Measurements from ENCODE around the gene AIMP2. TPM values are rescaled to one million over a fixed set of nuclear protein-coding genes. Genes with fewer than 3 reads are reported as not detected.
A peak's percentile ranks its signal among the peaks of the same experiment; 100 is the strongest.
"Not testable (repeated sequence)": the region's sequence is repeated elsewhere in the genome, so short reads cannot be mapped to it uniquely, and the experiment has no call there.

AIMP2 gene
- total RNA-seq, 5 donors from 2014 or later (not counting 1 experiment from before 2014, with no cell fraction given), result 7.8 to 17.4 (median 14.1) TPM

GRCh38 chr7:5987061-5987460 is 22.0 kb upstream of the AIMP2 start:
- H3K9me3 ChIP-seq; H3K9me3 Mint-ChIP-seq; H3K27me3 ChIP-seq (replicated peaks in 1 of 2; ENCODE audit: control insufficient read depth in 2 of 2, extremely low read depth in 1 of 2, insufficient read depth in 2 of 2, low read length in 1 of 2); H3K27me3 Mint-ChIP-seq; H3K4me1 ChIP-seq (ENCODE audit: control insufficient read depth in 1 of 2, extremely low read depth in 1 of 2, insufficient read depth in 2 of 2, low read length in 2 of 2); DNase-seq; H3K27ac Mint-ChIP-seq; CTCF ChIA-PET; H3K4me1 Mint-ChIP-seq; H3K4me3 Mint-ChIP-seq; ATAC-seq (replicated peaks in 1 of 4); H3K4me3 ChIP-seq (ENCODE audit: control insufficient read depth in 1 of 2, extremely low read depth in 1 of 2, low read length in 1 of 2); H3K27ac ChIP-seq (ENCODE audit: low read length); POLR2A ChIA-PET: not testable (repeated sequence)
- peaks cover 31% of the 10 kb centered on the region for H3K36me3 Mint-ChIP-seq
- peaks cover 2 to 26% of the 10 kb centered on the region in 2 donors for H3K36me3 ChIP-seq (ENCODE audit: control insufficient read depth in 2 of 2, extremely low read depth in 1 of 2, insufficient read depth in 1 of 2, low read length in 1 of 2)
- WGBS (ENCODE audit: insufficient coverage), result 98% methylated on average over 12 of the region's 15 CpGs

GRCh38 chr7:5997210-5997808 is 11.8 kb upstream of the AIMP2 start:
- no CpG with 5 or more reads among the region's 10 CpGs for WGBS (ENCODE audit: insufficient coverage)
- no peaks in the 10 kb centered on the region for H3K9me3 ChIP-seq
- H3K4me1 ChIP-seq (ENCODE audit: control insufficient read depth in 1 of 2, extremely low read depth in 1 of 2, insufficient read depth in 2 of 2, low read length in 2 of 2), result no peaks in the 10 kb centered on the region
- Mint-ChIP-seq H3K9me3 (no peaks in the 10 kb centered on the region), H3K36me3 (peaks cover 23% of the 10 kb centered on the region), H3K4me1 (peaks cover 0 to 2% (median 0%) of the 10 kb centered on the region in 3 donors), H3K4me3 (no peak overlapping the region), H3K27me3 (no peaks in the 10 kb centered on the region), H3K27ac (no peak overlapping the region)
- ATAC-seq (replicated peaks in 1 of 4) (peak; percentile 43 to 71 (median 65)), DNase-seq (peak in 32 of 35 experiments; percentile 20 to 76 (median 45))
- CTCF ChIA-PET, result interaction anchor here (0.5 to 1.8 kb wide), 23 partner anchors 19 to 580 kb away, joined by 3 to 25 read pairs (median 5); no protein-coding TSS in a partner anchor
- H3K36me3 ChIP-seq (ENCODE audit: control insufficient read depth in 2 of 2, extremely low read depth in 1 of 2, insufficient read depth in 1 of 2, low read length in 1 of 2), result peaks cover 13 to 49% of the 10 kb centered on the region in 2 donors
- POLR2A ChIA-PET, result interaction anchor here (0.5 to 0.7 kb wide), 4 partner anchors 59 to 243 kb away, joined by 3 read pairs; no protein-coding TSS in a partner anchor
- H3K27ac ChIP-seq (ENCODE audit: low read length), result no peak overlapping the region
- no peaks in the 10 kb centered on the region for H3K27me3 ChIP-seq (replicated peaks in 1 of 2; ENCODE audit: control insufficient read depth in 2 of 2, extremely low read depth in 1 of 2, insufficient read depth in 2 of 2, low read length in 1 of 2)
- H3K4me3 ChIP-seq (ENCODE audit: control insufficient read depth in 1 of 2, extremely low read depth in 1 of 2, low read length in 1 of 2), result no peak overlapping the region

DNA sequence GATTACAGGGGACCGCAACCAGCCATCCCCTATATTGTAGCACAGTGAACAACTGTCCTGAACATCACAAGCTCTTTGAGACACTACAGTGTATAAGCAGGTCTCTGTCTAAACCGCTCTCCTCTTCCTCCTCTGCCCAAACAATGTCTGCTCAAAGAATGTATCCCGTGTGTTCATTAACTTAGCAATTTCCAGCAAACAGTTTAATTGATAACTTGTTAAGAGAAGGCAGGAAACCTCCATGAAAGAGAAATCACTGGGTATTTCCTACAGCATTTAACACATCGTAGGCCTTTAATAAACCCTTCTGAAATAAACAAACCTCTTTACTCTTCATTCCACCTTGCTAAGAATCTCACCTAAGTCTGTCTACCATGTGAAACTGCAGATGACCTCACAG is 1.7 kb upstream of the AIMP2 start:
- CTCF ChIA-PET, result interaction anchor here in 1 of 2 donors (0.6 kb wide), 1 partner anchor 231 kb away, joined by 3 read pairs; no protein-coding TSS in a partner anchor
- Mint-ChIP-seq H3K27me3 (no peaks in the 10 kb centered on the region), H3K4me1 (peaks cover 25 to 38% (median 29%) of the 10 kb centered on the region in 3 donors), H3K36me3 (peaks cover 11% of the 10 kb centered on the region), H3K9me3 (no peaks in the 10 kb centered on the region), H3K27ac (peak overlapping the region in 1 of 2 donors; percentile 29), H3K4me3 (peak overlapping the region; percentile 59 to 92 (median 64))
- peaks cover 2 to 8% of the 10 kb centered on the region in 2 donors for H3K36me3 ChIP-seq (ENCODE audit: control insufficient read depth in 2 of 2, extremely low read depth in 1 of 2, insufficient read depth in 1 of 2, low read length in 1 of 2)
- no peak overlapping the region for H3K27ac ChIP-seq (ENCODE audit: low read length)
- no peaks in the 10 kb centered on the region for H3K9me3 ChIP-seq
- 70% methylated on average over 2 of the region's 4 CpGs for WGBS (ENCODE audit: insufficient coverage)
- DNase-seq (no peak), ATAC-seq (replicated peaks in 1 of 4) (no peak)
- POLR2A ChIA-PET, result no interaction called here
- H3K4me1 ChIP-seq (ENCODE audit: control insufficient read depth in 1 of 2, extremely low read depth in 1 of 2, insufficient read depth in 2 of 2, low read length in 2 of 2), result peaks cover 9 to 17% of the 10 kb centered on the region in 2 experiments
- no peak overlapping the region for H3K4me3 ChIP-seq (ENCODE audit: control insufficient read depth in 1 of 2, extremely low read depth in 1 of 2, low read length in 1 of 2)
- no peaks in the 10 kb centered on the region for H3K27me3 ChIP-seq (replicated peaks in 1 of 2; ENCODE audit: control insufficient read depth in 2 of 2, extremely low read depth in 1 of 2, insufficient read depth in 2 of 2, low read length in 1 of 2)

DNA sequence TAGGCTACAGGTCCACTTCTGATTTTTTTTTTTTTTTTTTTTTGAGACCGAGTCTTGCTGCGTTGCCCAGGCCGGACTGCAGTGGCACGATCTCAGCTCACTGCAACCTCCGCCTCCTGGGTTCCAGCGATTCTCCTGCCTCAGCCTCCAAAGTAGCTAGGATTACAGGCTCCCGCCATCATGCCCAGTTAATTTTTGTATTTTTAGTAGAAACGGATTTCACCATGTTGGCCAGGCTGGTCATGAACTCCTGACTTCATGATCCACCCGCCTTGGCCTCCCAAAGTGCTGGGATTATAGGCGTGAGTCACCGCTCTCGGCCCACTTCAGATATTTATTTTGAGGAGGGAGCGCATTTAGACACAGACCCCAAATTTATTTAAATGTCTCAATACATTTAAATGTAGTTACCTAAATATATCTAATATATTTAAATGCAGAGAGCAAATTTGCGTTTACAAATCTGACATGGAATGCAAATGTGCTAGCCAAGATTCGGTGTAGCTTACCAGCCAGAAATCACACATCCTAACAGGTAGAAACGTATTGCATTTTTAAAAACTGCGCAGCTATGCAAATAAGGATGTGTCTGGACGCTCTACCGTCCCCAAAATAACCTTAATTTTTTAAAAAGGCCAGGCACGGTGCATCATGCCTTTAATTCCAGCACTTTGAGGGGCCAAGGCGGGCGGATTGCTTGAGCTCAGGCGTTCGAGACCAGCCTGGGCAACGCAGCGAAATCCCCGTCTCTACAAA is 1.1 kb upstream of the AIMP2 start:
- ATAC-seq (replicated peaks in 1 of 4); H3K36me3 ChIP-seq (ENCODE audit: control insufficient read depth in 2 of 2, extremely low read depth in 1 of 2, insufficient read depth in 1 of 2, low read length in 1 of 2); DNase-seq; H3K27me3 ChIP-seq (replicated peaks in 1 of 2; ENCODE audit: control insufficient read depth in 2 of 2, extremely low read depth in 1 of 2, insufficient read depth in 2 of 2, low read length in 1 of 2); H3K9me3 Mint-ChIP-seq; H3K27me3 Mint-ChIP-seq; H3K9me3 ChIP-seq; H3K27ac Mint-ChIP-seq: not testable (repeated sequence)
- H3K36me3 Mint-ChIP-seq, result peaks cover 13% of the 10 kb centered on the region
- ChIA-PET POLR2A (interaction anchor here (0.6 kb wide), 2 partner anchors 104 to 240 kb away, joined by 3 to 11 read pairs; no protein-coding TSS in a partner anchor), CTCF (interaction anchor here in 1 of 2 donors (0.6 to 1.2 kb wide), 2 partner anchors 99 to 231 kb away, joined by 3 to 4 read pairs; no protein-coding TSS in a partner anchor)
- peak overlapping the region; percentile 64 to 92 (median 90) for H3K4me3 Mint-ChIP-seq
- Histone ChIP-seq H3K27ac (ENCODE audit: low read length) (peak overlapping the region; percentile 83), H3K4me1 (ENCODE audit: control insufficient read depth in 1 of 2, extremely low read depth in 1 of 2, insufficient read depth in 2 of 2, low read length in 2 of 2) (peaks cover 9 to 17% of the 10 kb centered on the region in 2 experiments), H3K4me3 (ENCODE audit: control insufficient read depth in 1 of 2, extremely low read depth in 1 of 2, low read length in 1 of 2) (peak overlapping the region; percentile 88 to 99)
- H3K4me1 Mint-ChIP-seq, result peaks cover 31 to 45% (median 31%) of the 10 kb centered on the region in 3 donors
- WGBS (ENCODE audit: insufficient coverage), result 65% methylated on average over 9 of the region's 27 CpGs

- H3K27me3 ChIP-seq (replicated peaks in 1 of 2; ENCODE audit: control insufficient read depth in 2 of 2, extremely low read depth in 1 of 2, insufficient read depth in 2 of 2, low read length in 1 of 2); H3K27me3 Mint-ChIP-seq; H3K36me3 ChIP-seq (ENCODE audit: control insufficient read depth in 2 of 2, extremely low read depth in 1 of 2, insufficient read depth in 1 of 2, low read length in 1 of 2); H3K9me3 Mint-ChIP-seq; ATAC-seq (replicated peaks in 1 of 4); DNase-seq; H3K9me3 ChIP-seq; H3K36me3 Mint-ChIP-seq; H3K27ac ChIP-seq (ENCODE audit: low read length); H3K4me3 ChIP-seq (ENCODE audit: control insufficient read depth in 1 of 2, extremely low read depth in 1 of 2, low read length in 1 of 2): not testable (repeated sequence)
- peak overlapping the region; percentile 82 to 92 (median 82) for H3K4me3 Mint-ChIP-seq
- WGBS (ENCODE audit: insufficient coverage), result no CpG with 5 or more reads among the region's 8 CpGs
- H3K4me1 ChIP-seq (ENCODE audit: control insufficient read depth in 1 of 2, extremely low read depth in 1 of 2, insufficient read depth in 2 of 2, low read length in 2 of 2), result peaks cover 9 to 17% of the 10 kb centered on the region in 2 experiments
- ChIA-PET POLR2A (interaction anchor here in 1 of 2 donors (0.7 kb wide), 1 partner anchor 326 kb away, joined by 5 read pairs; no protein-coding TSS in a partner anchor), CTCF (interaction anchor here in 1 of 2 donors (1.7 kb wide), 1 partner anchor 17 kb away, joined by 4 read pairs; no protein-coding TSS in a partner anchor)
- peaks cover 31 to 47% (median 36%) of the 10 kb centered on the region in 3 donors for H3K4me1 Mint-ChIP-seq
- peak overlapping the region; percentile 56 to 65 for H3K27ac Mint-ChIP-seq
Observed at GRCh38 chr7:6010370-6010769, 1.3 kb downstream of the AIMP2 start.

DNA sequence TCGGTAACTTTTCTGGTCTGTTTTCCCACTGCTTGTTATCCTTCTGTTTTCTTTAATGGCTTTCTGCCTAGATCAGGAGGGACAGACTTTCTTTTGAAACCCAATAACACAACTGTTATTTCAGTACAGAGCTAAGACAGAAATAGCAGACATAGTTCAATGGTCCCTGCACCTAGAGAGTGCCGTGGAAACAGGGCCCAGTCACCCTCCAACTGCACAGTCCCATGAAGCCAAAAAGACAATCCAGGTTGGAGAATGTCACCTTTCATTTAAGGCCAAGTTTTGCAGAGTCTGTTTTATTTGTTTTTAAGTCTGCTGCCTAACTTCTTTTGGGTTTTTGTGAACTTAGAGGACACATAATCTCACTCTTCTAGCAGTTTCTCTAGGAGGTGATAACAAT is 2.5 kb downstream of the AIMP2 start:
- H3K36me3 Mint-ChIP-seq, result peaks cover 6% of the 10 kb centered on the region
- peaks cover 31 to 46% (median 34%) of the 10 kb centered on the region in 3 donors for H3K4me1 Mint-ChIP-seq
- ChIA-PET CTCF (no interaction called here), POLR2A (no interaction called here)
- H3K27me3 Mint-ChIP-seq, result no peaks in the 10 kb centered on the region
- no peak overlapping the region for H3K4me3 Mint-ChIP-seq
- no peaks in the 10 kb centered on the region for H3K9me3 ChIP-seq
- no peak overlapping the region for H3K27ac Mint-ChIP-seq
- H3K4me1 ChIP-seq (ENCODE audit: control insufficient read depth in 1 of 2, extremely low read depth in 1 of 2, insufficient read depth in 2 of 2, low read length in 2 of 2), result peaks cover 9 to 17% of the 10 kb centered on the region in 2 experiments
- H3K9me3 Mint-ChIP-seq, result no peaks in the 10 kb centered on the region
- no peak overlapping the region for H3K27ac ChIP-seq (ENCODE audit: low read length)
- no peaks in the 10 kb centered on the region for H3K27me3 ChIP-seq (replicated peaks in 1 of 2; ENCODE audit: control insufficient read depth in 2 of 2, extremely low read depth in 1 of 2, insufficient read depth in 2 of 2, low read length in 1 of 2)
- DNase-seq (no peak), ATAC-seq (replicated peaks in 1 of 4) (no peak)
- H3K36me3 ChIP-seq (ENCODE audit: control insufficient read depth in 2 of 2, extremely low read depth in 1 of 2, insufficient read depth in 1 of 2, low read length in 1 of 2), result peaks cover 2 to 14% of the 10 kb centered on the region in 2 donors
- H3K4me3 ChIP-seq (ENCODE audit: control insufficient read depth in 1 of 2, extremely low read depth in 1 of 2, low read length in 1 of 2), result no peak overlapping the region
- 100% methylated on average over 1 of the region's 2 CpGs for WGBS (ENCODE audit: insufficient coverage)

All from T-cell (primary cell).